Hematopoietic multipotent progenitor cell treated with erythropoietin and hydrocortisone succinate and interleukin-3 and kit ligand, for 8 days (in vitro differentiated cells): ENCODE data around the gene PDE8B.
"Not testable (repeated sequence)": the region's sequence is repeated elsewhere in the genome, so short reads cannot be mapped to it uniquely, and the experiment has no call there.

Experiments
- DNase-seq: peaks from one replicate; pipeline ENCODE4 v3.0.0-alpha.2; 2015

Gene PDE8B

GRCh38 chr5:77367741-77368140 is 157.3 kb downstream of the PDE8B start:
- DNase-seq, result no peak

GRCh38 chr5:77368367-77368766 is 157.9 kb downstream of the PDE8B start:
- DNase-seq, result no peak

DNA sequence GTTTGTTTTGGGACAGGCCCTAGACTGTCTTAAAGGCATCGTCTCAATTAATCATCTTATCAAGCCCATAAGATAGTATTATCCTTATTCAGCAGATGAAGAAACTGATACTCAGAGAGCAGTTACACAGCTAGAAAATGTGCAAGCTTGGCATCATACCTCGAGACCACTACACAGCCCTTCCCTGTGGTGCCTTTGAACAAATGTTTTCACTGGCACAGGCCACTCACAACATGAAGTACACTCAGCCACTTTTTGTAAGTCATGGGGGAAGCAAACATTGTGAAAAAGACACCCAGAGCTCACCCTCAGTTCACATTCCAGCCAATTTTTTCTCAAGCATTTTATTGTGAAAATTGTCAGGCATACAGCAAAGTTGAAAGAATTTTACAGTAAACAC is 159.1 kb downstream of the PDE8B start:
- DNase-seq, result no peak

- DNase-seq, result no peak
Observed at GRCh38 chr5:77374686-77375085, 164.2 kb downstream of the PDE8B start.

DNA sequence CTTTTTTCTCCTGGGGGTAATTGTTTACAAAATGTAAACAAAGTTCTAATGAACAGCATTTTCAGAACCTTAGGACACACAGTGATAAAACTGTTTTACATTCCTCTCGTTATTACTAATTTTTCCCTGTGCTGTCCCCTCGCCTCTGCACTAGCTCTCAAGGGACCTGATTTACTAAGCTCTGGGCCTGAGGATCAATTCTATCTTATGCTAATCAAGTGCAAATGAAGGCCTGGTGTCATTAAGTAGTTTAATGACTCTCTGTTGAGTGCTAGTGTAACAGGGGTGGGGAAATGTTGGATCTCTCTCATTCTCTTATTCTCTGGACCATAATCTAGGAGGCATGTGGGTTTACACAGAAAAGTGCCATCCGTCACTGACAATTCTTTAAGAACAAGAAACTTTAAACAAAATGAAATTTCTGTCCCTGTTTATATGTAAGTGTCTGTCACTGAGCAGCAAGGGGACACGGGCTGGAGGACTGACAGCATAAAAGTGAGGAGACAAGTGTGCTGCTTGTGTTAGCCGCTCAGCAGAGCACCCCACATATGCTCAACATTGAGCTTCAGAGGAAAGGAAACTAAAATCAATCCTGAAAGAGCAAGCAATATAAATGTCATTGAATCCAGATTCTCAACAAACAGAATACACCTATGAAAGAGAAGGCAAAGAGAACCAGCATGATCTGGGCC is 166.3 kb downstream of the PDE8B start:
- DNase-seq, result no peak

GRCh38 chr5:77379558-77380061 is 169.1 kb downstream of the PDE8B start:
- DNase-seq, result no peak

DNA sequence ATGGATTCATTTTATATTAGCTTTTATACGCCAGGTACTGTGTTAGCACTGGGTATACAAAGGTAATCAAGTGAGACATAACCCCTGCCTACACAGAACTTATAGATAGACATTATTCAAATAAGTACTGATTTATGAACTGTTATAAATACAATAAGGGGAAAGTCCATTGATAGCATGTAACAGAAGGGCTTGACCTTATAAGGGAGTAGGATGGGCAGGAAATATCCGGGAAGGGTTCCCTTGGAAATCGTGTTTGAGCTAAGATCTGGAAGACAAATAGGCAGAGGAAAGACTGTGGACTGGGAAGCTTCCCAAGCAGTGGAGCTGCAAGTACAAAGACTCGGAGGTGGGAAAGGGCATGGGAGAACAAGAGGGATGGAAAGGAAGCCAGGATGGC is 170.2 kb downstream of the PDE8B start:
- no peak for DNase-seq

GRCh38 chr5:77383336-77383735 is 172.9 kb downstream of the PDE8B start:
- not testable (repeated sequence) for DNase-seq

- not testable (repeated sequence) for DNase-seq
Observed at GRCh38 chr5:77386340-77386739, 175.9 kb downstream of the PDE8B start.

DNA sequence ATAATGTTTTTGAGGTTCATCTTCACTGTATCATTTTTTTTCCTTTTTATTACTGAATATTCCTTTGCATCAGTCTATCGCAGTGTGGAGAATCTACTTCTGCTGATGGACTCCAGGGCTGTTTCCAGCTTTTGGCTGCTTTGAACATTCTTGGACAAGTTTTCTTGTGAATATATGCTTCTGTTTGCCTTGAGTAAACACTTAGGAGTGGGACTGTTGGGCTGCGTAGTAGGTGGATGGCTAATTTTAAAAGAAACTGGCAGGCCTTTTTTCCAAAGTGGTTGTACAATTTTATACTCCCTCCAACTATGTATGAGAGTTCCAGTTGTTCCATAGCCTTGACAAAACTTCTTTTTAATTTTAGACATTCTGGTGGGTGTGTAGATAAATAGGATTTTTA is 179.3 kb downstream of the PDE8B start:
- no peak for DNase-seq

- DNase-seq, result no peak
Observed at GRCh38 chr5:77390221-77390620, 179.7 kb downstream of the PDE8B start.

GRCh38 chr5:77390795-77391194 is 180.3 kb downstream of the PDE8B start:
- DNase-seq, result no peak

GRCh38 chr5:77391240-77391765 is 180.8 kb downstream of the PDE8B start:
- DNase-seq, result no peak

- no peak for DNase-seq
Observed at GRCh38 chr5:77394064-77394715, 183.7 kb downstream of the PDE8B start.

DNA sequence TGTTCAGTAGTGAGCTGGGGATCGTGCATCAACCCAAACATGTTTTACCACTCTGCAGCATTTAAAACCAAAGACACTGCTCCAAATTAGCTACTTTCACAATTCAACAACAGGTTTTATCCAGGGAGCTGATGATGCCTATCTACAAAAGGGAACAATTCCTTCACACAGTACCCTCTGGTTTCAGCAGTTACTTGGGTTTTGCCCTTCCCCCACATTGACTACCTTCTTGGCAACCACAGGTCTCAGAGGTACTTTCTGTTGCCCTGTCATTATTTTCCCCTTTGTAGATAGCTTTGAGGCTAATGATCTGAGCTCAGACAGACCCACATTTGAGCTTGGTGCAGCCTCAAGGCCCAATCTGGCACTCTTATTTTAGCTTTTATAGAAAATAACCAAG is 185.5 kb downstream of the PDE8B start:
- DNase-seq, result no peak

GRCh38 chr5:77397686-77398292 is 187.3 kb downstream of the PDE8B start:
- no peak for DNase-seq

GRCh38 chr5:77398458-77398857 is 188.0 kb downstream of the PDE8B start:
- no peak for DNase-seq

GRCh38 chr5:77398896-77399295 is 188.4 kb downstream of the PDE8B start:
- DNase-seq, result no peak

GRCh38 chr5:77400645-77401044 is 190.2 kb downstream of the PDE8B start:
- no peak for DNase-seq

GRCh38 chr5:77402796-77403195 is 192.3 kb downstream of the PDE8B start:
- no peak for DNase-seq

GRCh38 chr5:77407152-77407551 is 196.7 kb downstream of the PDE8B start:
- no peak for DNase-seq

DNA sequence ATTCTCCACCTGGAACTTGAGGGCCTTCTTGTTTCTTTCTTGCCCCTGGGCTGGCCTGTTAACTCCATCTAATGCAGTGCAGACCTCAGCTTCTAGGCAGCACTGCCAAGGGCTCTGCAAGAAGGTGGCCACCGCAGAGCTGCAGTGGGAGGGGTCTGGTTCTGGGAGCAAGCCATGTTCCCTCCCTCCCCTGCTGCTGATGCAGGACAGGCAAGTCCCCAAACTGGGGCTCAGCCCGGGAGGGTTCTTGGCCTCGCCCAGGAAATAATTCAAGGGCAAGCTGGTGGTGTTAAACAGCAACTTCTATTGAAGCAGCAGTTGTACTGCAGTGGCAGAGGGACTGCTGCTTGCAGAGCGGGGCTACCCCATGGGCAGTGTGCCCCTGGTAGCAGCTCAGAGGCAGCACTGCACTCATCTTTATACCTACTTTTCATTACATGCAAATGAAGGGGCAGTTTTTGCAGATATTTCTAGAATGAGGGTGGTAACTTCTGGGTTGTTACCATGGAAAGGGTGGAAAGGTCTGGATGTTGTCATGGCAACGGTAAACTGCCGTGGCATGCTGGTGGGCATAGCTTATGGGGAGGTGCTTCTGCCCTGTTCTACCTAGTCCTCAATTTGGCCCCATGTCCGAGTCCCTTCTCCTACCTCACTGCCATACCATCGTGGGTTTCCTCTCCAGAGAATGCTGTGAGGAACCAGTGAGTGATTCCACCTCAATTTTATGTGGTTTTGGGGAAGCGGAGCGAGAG is 199.6 kb downstream of the PDE8B start:
- DNase-seq, result no peak

DNA sequence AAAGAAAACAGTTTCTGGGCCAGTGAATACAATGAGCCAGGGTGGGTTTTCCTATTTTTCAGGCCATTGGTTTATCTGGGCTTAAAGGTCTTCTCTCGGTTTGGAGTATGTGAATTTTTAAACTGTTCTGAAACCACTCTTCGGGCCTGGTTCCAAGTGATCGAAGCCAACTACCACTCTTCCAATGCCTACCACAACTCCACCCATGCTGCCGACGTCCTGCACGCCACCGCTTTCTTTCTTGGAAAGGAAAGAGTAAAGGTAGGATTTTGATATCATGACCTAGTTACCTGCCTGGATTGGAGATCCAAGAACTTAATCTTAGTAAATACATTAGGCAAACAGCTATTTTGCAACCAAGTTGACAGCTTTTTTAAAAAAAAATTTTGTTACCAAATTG is 202.6 kb downstream of the PDE8B start:
- DNase-seq, result no peak
